Measurements from ENCODE around the gene PARP6. TPM values are rescaled to one million over a fixed set of nuclear protein-coding genes. Genes with fewer than 3 reads are reported as not detected.
"Not testable (repeated sequence)": the region's sequence is repeated elsewhere in the genome, so short reads cannot be mapped to it uniquely, and the experiment has no call there.

PARP6 gene
- total RNA-seq, 2 donors from 2014 or later: 37.6 to 57.0 TPM

- DNase-seq (ENCODE audit: low spot score): no peak
- intact Hi-C loops (cut with DNase I): no loop called here
Observed at GRCh38 chr15:72284781-72285180, 12.4 kb upstream of the PARP6 start.

DNA sequence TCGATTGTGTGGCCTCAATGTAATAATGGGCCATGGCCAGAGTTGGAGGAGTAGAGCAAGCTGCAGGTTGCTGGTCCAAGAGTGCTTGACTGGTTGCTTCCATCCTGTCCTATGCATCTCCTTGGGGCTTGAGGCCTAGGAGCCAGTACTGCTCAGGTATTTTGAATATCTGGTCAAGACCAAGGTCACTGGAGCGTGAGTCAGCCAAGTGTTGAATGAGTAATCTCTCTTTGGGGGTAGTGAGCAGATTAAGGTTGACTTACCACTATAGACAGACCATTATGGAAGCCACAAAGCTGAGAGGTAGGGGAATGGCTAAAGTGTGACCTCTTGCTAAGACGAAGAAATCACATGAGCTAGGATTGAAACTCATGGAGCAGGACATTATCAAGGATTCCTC is 9.4 kb upstream of the PARP6 start:
- no peak for DNase-seq (ENCODE audit: low spot score)
- intact Hi-C loops (cut with DNase I): no loop called here

- intact Hi-C loops (cut with DNase I): no loop called here
- DNase-seq (ENCODE audit: low spot score): no peak
Observed at GRCh38 chr15:72280751-72281150, 8.4 kb upstream of the PARP6 start.

DNA sequence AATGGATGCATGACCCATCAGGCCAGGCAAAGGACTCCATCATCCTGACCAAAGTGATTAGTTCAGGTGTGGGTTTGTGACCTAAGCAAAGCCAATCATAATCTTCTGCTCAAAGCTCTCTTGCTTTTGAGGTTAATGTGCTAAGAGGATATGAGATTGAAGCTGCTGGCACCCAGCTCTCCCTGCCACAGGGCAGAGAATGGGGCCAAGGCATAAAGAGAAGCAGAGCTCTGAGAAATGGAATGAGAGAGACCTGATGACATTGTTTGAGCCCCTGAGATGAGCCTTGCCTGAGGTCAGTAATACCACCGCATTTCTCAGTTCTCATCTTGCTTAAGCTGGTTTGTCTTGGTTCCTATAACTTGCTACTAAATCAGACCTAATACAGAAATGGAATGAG is 6.4 kb upstream of the PARP6 start:
- intact Hi-C loops (cut with DNase I): no loop called here
- DNase-seq (ENCODE audit: low spot score): no peak

DNA sequence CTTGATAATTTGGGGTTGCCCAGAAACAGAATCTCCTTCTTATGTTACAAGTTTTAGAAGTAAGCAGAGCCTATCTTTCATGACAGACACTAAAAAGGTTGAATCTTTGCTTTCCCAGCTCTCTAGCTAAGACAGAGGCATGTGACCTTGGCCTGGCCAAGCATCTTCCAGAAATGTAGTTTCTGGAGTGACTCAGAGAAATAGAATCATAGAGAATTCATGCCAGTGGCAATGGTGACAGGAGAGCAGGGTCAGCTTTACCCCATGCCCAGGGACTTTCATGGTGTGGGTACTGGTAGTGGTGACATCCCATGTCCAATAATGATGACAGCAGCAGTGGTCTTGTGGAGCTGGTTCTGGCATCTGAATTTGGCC is 4.0 kb upstream of the PARP6 start:
- intact Hi-C loops (cut with DNase I): no loop called here
- no peak for DNase-seq (ENCODE audit: low spot score)

GRCh38 chr15:72275635-72276325 is 3.4 kb upstream of the PARP6 start:
- DNase-seq (ENCODE audit: low spot score); intact Hi-C loops (cut with DNase I): not testable (repeated sequence)

GRCh38 chr15:72272997-72273352 is 621 bp upstream of the PARP6 start:
- no peak for DNase-seq (ENCODE audit: low spot score)
- intact Hi-C loops (cut with DNase I): loop anchor here in 1 of 2 donors (5.0 kb wide), 1 partner anchor 156 kb away; the partner anchor contains the start of genes MYO9A and SENP8

- intact Hi-C loops (cut with DNase I): loop anchor here in 1 of 2 donors (5.0 kb wide), 1 partner anchor 155 kb away; the partner anchor contains the start of genes MYO9A and SENP8
Observed at GRCh38 chr15:72271895-72272212, 500 bp downstream of the PARP6 start.

GRCh38 chr15:72271221-72271620 is 1.1 kb downstream of the PARP6 start:
- no peak for DNase-seq (ENCODE audit: low spot score)
- intact Hi-C loops (cut with DNase I): loop anchor here in 1 of 2 donors (5.0 kb wide), 1 partner anchor 154 kb away; the partner anchor contains the start of genes MYO9A and SENP8

More at GRCh38 chr15:72271895-72272212, 500 bp downstream of the PARP6 start:
- no peak for DNase-seq (ENCODE audit: low spot score)

DNA sequence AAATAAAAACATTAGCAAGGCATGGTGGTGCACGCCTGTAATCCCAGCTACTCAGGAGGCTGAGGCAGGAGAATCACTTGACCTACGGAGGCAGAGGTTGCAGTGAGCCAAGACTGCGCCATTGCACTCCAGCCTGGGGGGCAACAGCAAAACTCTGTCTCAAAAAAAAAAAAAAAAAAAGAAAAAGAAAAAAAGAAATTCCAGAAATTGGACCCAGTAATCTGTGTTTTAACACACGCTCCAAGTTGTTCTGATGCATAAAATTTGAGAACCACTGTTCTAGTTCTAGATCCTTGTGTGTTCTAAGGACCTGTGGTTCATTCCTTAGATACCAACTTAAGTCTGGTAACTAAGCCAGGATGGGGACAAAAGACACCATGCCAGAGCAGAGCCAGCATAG is 2.6 kb downstream of the PARP6 start:
- intact Hi-C loops (cut with DNase I): loop anchor here (5.0 to 10.0 kb wide), 2 partner anchors 65 to 152 kb away; partner anchors contain the start of genes MYO9A (in 1 of the 2) and SENP8 (in 1 of the 2)
- no peak for DNase-seq (ENCODE audit: low spot score)

DNA sequence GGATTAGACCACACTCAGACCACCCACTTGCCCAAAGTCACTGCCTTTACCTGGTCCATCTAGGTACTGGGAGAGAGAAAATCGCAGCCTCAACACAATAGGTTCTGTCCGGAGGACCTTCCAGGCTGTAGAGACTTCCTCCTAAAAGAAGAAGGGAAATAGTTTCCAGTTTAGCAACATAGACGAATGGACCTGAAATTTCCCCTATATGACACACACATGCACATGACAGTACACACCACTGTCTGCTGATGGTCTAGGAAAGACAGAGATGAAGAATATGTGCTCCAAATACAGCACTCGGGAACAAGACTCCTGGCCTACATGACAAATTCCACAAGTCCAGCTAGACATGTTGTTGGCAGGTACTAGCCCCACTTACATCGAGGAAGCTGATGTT is 7.3 kb downstream of the PARP6 start:
- intact Hi-C loops (cut with DNase I): loop anchor here in 1 of 2 donors (10.0 kb wide), 1 partner anchor 60 kb away; no protein-coding TSS in a partner anchor
- DNase-seq (ENCODE audit: low spot score): no peak

DNA sequence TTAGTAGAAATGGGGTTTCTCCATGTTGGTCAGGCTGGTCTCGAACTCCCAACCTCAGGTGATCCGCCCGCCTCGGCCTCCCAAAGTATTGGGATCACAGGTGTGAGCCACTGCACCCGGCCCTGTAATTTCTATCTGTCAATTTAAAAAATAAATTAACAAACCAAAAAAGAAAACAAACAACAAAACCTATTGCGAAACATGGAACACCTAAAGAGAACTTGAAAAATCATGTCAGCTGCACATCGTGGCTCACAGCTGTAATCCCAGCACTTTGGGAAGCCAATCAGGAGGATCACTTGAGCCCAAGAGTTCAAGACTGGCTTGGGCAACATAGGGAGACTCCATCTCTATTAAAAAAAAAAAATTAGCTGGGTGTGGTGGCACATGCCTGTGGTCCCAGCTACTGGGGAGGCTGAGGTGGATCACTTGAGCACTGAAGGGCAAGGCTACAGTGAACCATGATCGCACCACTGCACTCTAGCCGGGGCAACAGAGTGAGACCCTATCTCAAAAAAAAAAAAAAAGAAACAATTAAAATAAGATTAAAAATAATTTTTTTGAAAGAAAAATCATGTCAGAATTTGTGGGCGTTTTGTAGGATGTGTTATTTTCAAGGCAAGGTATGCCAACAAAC is 19.6 kb downstream of the PARP6 start:
- DNase-seq (ENCODE audit: low spot score): no peak
- intact Hi-C loops (cut with DNase I): no loop called here

DNA sequence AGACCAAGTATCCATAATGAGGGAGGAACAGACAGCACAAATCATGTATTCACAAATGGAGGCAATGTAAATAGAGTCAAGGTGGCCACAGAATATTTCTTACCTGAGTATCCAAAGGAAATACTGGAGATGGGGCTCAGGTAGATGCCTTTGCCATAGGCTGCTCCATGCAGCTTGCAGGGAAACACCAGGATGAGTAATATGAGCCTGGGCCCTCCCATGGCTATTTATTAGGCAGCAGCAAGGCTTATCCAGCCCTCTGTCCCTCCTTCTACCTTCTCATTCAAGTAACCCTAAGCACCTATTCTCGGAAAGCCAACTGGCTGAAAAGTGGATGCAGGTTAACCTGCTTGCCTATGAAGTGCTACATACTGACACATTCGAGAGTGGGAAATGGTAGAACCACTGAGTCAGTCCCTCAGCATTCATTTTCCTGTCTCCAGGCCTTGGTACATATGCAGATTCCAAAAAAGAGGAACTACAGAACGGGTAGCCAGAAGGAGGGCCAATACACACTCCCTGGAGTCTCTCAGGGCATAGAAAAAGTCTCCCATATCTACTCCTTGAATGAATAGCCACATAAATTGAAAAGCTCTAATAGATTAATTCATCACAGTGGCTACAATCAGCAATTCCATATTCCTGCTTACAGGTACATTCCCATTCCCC is 23.1 kb downstream of the PARP6 start:
- no peak for DNase-seq (ENCODE audit: low spot score)
- intact Hi-C loops (cut with DNase I): no loop called here

DNA sequence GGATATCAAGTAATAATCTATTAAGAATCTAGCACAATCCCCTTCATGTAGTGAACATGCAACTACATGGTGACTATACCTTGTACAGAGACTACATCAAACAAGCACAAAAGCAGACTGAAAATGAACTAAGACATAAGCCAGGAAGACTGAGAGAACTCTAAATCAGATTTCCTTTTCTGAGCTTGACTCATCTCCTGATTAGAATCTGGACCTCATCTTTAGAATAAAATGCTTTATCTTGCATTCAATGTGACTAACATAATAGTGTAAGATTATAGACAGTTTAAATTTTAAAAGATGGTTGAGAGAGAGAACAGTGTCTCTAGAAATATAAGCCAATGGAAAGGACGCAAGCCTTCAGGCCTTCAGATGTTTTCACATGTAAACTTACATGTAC is 23.8 kb downstream of the PARP6 start:
- intact Hi-C loops (cut with DNase I): no loop called here

GRCh38 chr15:72242775-72243370 is 29.5 kb downstream of the PARP6 start:
- intact Hi-C loops (cut with DNase I): no loop called here
- no peak for DNase-seq (ENCODE audit: low spot score)

More for the DNA sequence above, 23.8 kb downstream of the PARP6 start:
- no peak for DNase-seq (ENCODE audit: low spot score)

- intact Hi-C loops (cut with DNase I): loop anchor here in 1 of 2 donors (1.0 kb wide), 1 partner anchor 18 kb away; no protein-coding TSS in a partner anchor
Observed at GRCh38 chr15:72239652-72240051, 32.7 kb downstream of the PARP6 start.

DNA sequence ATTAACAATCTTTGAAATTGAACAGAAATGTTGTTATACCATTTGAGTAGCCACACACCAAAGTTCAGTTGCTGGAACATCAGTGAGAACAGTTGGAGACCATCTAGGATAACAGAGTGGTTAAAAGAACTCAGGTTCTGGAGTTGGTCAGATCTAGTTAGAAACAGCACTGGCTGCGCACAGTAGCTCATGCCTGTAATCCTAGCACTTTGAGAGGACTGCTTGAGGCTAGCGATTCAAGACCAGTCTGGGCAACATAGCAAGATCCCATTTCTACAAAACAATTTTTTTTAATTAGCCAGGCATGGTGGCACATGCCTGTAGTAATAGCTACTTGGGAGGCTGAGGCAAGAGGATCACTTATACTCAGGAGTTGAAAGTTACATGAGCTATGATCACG is 33.8 kb downstream of the PARP6 start:
- DNase-seq (ENCODE audit: low spot score): no peak
- intact Hi-C loops (cut with DNase I): no loop called here

More at GRCh38 chr15:72239652-72240051, 32.7 kb downstream of the PARP6 start:
- DNase-seq (ENCODE audit: low spot score): no peak

DNA sequence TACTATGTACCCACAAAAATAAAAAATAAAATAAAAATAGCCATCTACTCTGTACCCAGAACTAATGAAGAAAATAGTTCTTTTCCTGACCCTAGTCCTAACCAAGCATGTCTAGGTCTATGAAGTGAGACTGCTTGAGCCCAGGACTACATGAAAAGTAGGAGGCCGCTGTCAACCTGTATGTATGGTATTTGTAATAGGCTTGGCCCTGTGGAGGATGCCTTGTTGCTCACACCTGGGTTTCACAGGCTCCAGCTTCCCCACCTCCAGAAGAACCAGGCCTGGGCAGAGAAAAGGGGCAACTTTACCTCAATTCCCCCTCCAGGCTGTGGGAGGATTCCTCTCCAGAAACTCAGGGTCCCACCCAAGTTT is 34.5 kb downstream of the PARP6 start:
- DNase-seq (ENCODE audit: low spot score): no peak
- intact Hi-C loops (cut with DNase I): no loop called here

DNA sequence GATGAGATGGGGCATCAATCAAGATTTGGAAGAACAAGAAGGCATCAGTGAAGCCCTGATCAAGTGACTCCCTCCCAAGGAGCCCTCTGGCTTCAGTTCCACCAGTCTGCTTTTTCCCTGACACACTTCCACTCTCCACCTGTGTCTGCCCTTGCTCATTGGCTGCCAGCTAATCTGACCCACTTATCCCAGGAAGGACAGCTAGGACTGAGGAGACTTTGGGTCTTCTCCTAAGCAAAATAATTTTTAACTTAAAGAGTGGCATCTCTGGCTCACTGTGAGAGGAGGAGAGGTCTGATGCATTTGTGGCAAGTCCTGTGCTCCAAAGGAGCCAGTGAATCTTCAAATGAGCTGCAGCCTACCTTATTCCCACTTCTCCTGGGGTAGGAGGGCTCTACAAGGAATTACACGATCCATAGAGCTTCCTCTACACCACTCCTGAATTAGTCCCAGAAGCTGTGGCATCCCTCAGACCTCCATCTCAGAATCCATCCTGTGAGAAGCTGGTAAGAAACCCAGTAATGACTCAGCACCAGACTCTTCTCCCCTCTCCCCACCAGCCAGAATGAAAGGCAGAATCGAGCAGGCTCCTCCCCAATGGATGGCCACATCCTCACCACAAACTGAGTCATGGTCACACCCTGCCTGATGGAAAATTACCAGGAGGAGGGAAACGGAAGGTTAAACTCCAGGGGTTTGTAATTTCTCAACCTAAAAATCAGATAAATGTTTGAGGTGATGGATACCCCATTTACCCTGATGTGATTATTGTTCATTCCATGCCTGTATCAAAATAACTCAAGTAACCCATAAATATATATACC is 35.1 kb downstream of the PARP6 start:
- intact Hi-C loops (cut with DNase I): no loop called here
- DNase-seq (ENCODE audit: low spot score): peak; percentile 89
